Bone marrow (tissue), 2 donors: ENCODE results near the gene ABCA3.
"Not testable (repeated sequence)": the region's sequence is repeated elsewhere in the genome, so short reads cannot be mapped to it uniquely, and the experiment has no call there.

Experiments
- DNase-seq, 2 donors: peaks; one replicate each; lab custom pipeline; 2025; lab: John Stamatoyannopoulos, UW

ABCA3 gene

DNA sequence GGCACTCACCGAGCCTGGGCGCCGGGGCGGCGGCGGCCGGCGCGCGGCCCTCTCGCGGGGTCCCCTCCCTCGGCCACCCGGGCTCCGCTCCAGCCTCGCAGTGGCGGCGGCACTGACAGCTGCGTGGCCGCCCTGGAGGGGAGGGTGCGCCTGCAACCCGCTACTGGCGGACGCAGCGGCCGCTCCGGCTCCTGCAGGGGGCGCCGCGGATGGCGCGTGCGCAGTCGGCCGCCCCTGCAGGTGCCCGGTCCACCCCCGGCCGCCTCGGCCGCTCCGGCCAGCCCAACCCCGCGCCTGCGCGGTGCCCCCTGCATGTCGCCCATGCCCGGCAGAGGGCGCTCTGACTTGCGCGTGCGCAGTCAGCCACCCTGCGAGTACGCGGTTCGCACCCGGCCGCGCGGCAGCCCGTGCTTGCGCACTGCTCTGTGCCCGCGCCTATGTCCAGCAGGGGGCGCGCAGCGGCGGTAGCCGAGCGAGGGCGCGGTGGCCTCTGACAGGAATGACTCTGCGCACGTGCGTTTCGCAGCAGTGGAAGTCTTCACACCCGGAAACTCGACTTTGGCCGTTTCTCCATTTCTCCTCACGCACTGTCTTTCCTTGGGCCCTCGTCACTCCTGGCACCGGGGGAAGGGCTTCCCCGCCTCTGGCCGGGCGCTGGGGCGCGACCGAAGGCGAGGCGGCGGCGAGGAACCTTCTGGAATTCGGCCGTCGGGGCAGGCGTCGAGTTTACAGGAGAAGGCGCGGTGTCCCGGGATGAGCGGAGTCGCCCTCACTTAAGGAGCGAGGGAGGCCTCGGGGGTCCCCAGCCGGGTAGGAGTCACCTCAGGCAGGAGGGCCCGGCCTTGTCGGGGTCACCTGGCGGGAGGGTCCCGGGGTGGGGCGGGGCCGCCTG lies at the start of gene ABCA3:
TSS of gene ABCA3 (minus strand) at position 165 of the 892 bp plus-strand sequence. CDS start 14,262 bp downstream, outside the sequence.
- DNase-seq: peak; percentile 68 to 88

DNA sequence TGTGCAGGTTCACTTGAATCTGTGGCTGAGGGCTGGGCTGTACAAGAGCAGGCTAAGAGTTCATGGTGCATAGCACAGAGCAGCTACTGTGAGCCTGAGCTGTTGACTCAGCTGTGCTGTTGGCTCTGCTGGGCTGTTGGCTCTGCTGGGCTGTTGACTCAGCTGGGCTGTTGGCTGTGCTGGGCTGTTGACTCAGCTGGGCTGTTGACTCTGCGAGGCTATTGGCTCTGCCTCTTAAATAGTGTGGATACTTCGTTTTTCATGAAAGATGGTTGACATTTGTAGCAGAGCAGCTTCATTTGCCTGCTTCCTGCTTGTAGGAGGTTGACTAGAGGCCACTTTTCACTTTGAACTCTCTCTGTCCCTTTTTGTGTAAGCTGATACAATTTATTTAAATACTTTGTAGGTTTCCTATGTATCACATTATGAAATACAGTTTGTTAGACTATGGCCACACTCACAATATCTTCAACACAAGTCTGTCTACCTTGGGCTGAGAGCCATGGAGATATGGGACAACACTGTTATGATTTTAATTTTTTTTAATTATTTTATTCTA lies 48.4 kb upstream of the ABCA3 start:
- no peak for DNase-seq

DNA sequence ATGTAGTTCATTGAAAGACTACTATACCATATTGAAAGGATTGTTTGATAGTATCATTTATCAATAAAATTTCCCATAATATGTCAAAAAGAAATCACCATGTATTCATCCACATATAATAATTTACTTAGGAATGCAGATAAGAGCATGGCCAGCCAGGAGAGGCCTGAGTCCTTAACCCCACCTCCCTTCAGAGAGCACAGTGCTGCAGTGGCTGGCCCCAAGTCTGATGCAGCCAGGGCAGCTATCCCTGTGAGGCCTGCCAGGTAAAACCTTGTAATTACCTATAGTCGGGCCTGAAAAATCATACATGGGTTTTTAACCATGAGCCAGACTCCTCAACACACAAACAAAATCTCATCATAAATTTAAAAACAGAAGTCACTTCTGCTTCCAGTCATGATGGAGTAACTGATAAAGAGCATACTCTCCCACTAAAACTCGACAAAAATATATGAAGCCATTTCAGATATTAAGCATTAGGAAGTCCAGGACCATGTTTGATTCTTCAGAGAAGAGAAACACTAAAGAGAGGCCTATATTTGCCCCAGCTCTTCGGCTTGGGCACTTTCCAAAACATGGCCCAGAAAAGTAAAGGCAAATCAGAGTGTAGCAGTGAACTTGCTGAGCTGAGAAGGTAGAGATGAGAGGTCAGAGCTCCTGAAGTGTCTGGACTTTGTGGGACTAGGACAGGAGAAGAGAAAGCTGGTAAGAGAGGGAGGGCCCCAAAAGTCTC lies 47.8 kb upstream of the ABCA3 start:
- DNase-seq: no peak

DNA sequence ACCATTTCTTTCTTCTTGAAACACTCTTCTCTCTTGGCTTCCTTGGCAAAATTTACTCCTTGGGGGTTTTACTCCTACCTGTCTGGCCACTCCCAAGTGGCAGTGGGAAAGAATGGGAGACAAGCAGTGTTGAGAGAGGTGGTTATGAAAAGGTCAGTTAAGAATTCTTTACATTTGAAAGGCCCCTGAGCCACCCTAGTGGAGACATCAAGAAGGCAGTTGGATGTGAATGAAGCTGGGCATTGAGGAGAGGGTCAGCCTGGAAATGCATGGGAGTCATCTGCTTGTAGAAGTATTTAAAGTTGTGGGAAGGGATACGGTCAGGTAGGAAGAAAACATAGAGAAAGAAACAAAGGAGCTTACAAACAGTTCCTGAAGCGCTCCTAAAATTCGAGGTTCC lies 46.5 kb upstream of the ABCA3 start:
- DNase-seq: no peak

DNA sequence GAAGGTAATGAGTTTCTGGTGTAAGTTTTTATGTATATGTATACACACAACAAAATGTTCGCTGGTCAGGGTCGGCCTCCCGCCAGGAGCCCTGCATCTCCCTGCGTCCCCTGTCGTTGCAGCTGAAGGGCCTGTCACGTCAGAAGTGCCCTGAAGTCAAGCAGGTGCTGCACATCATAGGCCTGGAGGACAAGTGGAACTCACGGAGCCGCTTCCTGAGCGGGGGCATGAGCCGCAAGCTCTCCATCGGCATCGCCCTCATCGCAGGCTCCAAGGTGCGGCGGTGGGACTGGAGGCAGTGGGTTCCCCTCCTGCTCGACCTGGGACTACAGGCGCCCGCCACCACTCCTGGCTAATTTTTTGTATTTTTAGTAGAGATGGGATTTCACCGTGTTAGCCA lies 45.5 kb upstream of the ABCA3 start:
- not testable (repeated sequence) for DNase-seq

DNA sequence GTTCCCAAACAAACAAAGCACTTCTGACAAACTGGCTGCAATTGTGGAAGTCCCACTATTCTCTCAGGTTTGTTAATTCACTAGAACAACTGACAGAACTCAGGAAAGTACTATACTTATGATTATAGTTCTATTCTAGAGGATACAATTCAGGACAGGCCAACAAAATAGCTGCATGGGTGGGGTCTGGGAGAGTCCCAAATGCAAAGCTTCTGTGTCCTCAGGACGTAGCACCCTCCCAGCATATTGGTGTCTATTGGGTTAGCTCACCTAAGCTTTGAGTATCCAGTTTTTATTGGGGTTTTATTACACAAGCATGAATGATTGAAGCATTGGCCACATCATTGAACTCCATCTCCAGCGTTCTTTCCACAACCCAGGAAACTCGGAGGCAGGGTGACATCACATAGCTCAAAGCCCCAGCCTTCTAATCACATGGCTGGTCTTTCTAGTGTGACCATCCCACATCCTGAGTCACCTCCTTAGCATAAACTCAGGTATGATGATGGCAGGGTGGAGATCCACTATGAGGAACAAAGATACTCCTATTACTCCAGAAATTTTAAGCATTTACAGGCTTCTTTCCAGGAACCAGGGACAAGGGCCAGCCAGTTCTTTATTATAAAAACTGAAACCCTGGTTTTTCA lies 44.8 kb upstream of the ABCA3 start:
- DNase-seq: no peak

DNA sequence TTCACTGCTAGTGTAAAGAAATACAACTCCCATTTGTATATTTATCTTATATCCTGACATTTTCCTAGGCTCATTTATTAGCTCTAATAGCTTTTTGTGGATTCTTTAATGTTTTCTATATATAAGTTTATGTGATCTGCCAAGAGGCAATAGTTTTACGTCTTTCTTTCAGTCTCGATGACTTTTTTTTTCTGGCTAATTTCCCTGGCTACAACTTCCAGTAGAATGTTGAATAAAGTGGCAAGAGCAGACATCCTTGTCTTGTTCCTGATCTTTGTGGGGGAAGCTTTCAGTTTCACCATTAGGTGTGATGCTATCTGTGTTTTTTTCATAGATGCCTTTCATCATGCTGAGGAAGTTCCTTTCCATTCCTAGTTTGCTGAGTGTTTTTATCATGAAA lies 43.9 kb upstream of the ABCA3 start:
- DNase-seq: no peak

DNA sequence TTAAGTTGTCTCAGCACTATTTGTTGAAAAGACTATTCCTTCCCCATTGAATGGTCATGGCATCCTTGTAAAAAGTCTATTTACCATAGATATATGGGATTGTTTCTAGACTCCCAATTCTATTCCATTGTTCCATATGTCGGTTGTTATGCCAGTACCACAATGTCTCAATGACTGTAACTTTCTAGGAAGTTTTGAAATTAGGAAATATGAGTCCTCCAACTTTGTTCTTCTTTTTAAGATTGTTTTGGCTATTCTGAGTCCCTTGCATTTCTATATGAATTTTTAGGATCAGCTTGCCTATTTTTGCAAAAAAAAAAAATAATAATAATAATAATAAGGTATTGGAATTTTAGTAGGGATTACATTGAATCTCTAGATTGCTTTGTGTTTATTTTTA lies 43.0 kb upstream of the ABCA3 start:
- no peak for DNase-seq

DNA sequence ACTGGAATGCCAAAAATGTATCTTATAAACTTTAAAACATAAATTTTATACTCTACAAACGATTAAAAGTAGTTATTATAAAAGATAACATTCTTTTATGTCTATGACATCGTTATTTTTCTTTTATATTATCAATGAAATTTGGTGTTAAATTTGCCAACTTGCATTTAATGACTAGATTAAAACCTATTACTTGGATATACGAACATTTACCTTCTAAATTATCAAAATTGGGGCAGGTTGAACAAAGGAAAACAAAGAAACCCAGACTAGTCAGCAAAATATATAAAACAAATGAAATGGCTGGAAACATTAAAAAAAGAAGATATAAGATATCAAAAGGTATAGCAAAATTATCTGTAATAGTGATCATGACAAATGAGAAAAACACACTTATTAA lies 34.1 kb upstream of the ABCA3 start:
- no peak for DNase-seq

DNA sequence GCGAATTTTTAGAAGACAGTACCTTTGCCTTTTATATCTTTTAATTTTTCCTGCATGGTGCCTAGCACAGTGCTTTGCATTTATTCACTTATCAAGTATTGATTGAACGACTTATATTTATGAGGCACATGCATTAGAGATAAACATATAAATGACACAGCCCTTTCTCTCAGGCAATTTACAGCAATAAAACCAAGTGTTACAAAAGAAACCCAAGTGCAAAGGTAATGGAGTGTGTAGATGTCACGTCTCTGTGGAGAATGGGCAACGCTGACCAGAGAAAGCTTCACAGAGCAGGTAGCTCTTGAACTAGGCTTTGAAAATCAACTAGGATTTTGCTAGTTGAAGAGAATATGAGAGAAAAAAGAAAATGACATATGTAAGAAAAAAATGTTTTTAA lies 32.6 kb upstream of the ABCA3 start:
- DNase-seq: no peak

DNA sequence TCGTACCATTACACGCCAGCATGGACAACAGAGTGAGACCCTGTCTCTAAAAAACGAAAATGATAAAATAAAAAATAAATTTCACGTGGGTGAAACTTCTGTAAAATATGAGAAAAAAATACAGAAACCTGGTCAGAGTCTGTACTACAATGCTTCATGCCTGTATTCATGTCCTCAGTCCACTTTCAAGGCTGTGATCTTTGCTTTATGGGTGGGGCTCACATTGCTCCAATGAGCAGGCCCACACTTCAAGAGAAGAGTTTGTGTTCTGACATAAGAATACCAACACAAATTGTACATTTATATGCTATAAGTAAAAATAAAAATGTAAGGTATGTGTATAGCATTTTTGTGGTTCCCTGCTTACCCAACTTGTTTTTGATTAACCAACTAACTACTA lies 32.2 kb upstream of the ABCA3 start:
- DNase-seq: no peak

DNA sequence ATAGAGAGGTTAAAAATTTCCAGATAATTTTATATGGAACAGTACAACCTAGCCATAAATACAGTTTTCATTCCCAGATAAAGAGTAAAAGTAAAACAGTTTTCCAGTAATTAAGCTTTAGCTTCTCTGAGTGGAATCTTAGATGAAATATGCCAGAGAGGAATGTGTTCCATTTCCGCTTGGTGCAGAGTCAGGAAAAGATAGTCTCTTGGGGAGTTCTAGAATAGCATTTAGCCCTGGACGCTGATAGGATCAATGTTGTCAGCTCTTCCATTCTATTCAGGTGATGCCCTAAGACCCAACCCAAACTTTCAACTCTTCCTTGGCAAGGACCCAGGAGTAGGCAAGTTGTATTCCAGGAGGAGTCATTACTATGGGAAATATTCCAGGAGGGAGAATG lies 30.9 kb upstream of the ABCA3 start:
- no peak for DNase-seq

DNA sequence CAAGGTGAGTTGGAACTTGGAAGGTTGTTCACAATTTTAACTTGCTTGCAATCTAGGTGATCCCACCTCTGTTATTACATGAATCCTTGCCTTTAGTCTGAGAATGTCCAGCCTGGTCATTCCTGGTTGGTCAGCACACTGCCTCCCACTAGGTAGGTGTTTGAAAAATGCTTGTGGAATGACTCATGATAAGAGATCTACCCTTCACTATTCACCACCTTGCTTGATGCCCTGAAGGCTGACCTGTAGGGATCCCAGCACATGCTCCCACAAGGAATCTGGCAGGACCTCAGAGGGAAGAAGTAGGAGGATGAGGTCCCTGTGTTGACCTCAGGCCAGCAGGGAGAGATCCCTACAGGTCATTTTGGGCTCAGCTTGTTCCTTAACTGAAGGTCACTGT lies 30.2 kb upstream of the ABCA3 start:
- no peak for DNase-seq

DNA sequence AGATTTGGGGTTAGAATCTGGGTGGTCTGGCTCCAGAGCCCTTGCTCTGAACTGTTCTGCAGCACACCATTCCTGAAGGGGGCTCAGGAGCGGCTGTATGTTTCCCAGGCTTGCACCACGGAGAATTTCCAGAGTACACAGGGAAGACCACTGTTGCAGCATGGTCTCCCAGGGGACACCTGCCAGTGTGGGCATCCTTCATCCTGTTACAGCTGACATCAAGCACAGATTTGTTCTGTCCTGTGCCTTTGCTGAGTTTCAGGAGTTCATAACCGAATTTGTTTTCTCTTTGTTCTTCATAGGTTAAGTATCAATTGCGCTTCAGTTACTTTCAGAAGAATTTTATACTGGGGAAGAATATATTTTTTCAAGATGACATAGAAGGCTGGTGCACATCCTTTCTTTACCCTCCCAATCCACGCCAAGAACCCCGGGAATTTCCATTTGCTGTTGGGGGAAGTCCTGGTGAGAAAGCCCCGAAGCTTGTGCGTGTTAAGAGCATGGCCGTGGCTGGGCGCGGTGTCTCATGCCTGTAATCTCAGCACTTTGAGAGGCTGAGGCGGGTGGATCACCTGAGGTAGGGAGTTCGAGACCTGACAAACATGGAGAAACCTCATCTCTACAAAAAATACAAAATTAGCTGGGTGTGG lies 26.3 kb upstream of the ABCA3 start:
- DNase-seq: no peak

DNA sequence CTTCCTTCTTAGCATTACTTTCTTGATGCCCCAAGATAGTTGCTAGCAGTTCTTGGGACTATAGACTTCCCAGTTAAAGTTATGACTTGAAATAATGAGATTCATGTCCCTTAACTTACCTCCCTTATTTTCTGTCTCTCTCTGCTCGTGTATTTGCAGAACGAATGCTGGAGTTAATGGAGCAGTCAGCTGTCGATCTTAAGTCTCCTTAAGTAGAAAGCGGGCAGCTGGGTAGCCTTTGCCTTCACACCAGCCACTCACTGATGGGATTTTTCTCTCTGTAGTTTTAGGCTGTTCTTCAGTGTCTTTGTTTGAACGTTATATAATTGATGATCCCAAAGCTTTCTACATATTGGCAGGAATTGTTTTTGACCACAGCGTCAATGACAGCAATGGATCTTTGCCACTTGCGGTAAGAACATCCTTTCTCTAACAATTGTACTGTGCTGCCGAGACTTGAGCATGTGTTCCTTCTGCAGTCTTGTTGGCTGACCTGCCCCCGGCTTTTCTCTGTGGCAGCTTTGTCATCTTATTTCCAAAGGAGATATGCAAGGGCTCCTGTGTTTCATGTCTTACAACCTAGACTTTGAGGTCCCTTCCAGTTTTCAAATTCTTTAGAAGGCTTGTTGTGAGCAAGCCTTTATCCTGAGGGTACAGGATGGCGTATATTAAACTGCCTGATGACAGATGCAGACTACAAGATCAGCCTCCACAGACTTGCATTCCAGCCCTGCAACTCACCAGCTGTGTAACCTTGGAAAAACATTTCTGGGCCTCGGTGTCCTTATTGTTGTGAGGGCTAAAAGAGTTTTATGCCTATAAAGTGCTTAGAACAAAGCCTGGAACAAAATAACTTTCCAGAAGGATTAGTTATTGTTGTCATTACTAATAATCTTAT lies 25.1 kb upstream of the ABCA3 start:
- DNase-seq: no peak

DNA sequence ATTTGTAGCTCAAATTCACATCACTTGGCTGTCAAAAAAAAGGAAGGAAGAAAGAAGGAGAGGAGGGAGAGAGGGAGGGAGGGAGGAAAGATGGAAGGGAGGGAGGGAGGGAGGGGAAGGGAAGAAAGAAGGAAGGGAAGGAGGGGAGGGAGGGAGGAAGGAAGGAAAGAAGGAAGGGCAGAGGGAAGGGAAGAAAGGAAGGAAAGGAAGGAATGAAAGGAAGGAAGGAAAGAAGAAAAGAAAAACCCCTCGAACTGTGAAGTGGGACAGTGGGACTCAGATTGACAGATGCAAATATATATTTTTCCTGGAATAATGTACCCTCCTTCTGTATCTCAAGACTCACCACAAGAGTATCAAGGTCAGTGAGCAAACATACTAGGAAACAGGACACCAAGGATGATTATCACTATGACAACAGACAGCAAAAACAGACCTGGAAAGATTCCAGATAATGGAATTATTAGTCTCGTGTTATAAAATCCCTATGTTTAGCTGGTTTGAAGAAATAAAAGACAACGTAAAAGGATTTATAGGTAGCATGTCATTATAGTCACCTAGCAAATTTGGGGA lies 24.2 kb upstream of the ABCA3 start:
- DNase-seq: no peak

DNA sequence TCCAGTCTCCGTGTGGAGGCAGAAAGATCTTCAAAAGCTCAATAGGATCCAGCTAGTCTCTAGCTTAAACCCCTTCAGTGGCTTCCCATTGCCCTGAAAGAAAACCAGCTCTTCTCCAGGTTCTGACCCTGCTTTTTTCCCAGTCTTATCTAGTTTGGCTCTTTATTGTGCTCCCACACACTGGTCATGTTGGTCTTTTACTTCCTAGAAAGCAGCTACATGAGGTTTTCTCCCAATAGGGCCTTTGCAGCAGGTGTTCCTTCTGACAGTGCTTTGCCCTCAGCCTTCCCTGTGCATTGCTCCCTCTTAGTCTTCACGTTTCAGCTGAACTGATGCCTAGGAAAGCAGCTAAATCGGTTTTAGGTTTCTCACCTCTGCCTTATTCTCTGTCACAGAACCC lies 21.7 kb upstream of the ABCA3 start:
- DNase-seq: no peak

DNA sequence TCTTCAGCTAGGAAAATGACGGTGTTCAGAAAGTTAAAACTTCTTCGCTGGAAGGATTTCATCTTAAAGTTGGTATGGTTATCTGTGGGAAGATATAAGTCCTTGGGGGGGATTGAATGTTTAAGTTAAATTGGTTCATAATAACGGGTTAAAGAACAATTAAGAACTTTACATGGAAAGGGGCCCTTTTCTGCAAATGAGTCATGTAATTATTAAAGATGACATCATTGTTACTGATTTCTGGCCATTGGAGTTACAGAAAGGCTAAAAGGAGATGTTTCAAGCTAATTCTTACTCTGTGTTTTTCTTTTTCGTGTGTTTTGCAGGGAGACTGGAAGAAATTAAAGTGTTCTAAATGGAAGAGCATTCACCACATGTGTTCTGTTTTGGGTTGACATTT lies 20.6 kb upstream of the ABCA3 start:
- DNase-seq: no peak

DNA sequence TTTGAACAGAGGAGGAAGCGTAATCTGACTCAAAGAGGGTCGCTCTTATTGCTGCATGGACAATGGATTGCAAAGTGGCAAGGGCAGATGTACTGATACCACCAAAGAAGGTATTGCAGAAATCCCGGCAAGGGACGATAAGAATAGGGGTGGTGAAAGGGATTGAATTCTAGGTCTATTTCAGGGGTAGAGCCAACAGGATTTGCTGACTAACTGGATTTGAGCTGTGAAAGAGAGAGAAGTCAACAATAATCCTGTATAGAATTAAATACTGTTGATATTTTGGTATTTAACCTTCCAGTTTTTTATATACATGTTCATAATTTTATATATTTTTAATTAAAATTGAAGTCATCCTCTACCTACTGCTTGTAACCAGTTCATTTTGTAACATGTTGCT lies 19.4 kb upstream of the ABCA3 start:
- no peak for DNase-seq

DNA sequence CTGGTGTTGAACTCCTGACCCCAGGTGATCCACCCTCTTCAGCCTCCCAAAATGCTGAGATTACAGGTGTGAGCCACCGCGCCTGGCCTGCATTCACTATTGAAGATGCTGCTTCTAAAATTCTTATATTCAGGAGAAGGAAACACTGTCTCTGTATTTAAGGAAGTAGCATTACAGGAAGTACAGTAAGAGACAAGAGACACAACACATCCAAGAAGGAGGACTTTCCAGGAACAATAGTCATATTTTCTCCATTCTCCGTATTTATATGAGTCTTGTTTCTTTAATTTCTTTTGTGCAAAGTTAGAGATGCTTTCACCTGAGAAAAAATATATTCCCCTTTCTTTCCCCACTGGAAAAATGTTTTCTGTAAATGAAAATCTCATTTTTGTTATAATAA lies 18.3 kb upstream of the ABCA3 start:
- no peak for DNase-seq

DNA sequence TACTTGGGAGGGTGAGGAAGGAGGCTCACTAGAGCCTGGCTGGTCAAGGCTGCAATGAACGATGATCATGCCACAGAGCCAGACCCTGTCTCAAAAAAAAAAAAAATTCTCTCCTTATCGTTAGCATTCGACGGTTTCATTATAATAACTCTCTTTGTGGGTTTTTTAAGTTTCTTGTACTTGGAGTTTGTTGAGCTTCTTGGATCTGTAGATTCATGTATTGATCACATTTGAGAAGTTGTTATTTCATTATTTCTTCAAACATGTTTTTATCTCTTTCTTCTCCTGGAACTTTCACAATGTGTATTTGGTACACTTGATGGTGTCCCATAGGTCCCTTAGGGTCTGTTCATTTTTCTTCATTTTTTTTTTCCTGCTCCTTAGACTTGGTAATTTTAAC lies 16.8 kb upstream of the ABCA3 start:
- no peak for DNase-seq
